HG03196 (cell line): Measurements from ENCODE around the gene USP47.
A peak's percentile ranks its signal among the peaks of the same experiment; 100 is the strongest.

Experiments used
- ATAC-seq: cut with Tn5 transposase; IDR thresholded peaks from one replicate; pipeline ENCODE4 v1.9.1; 2021; ENCODE audit not compliant: unreplicated experiment

The USP47 gene

GRCh38 chr11:11865449-11865848 lies 23.7 kb downstream of the USP47 start:
- ATAC-seq, result no peak

GRCh38 chr11:11866203-11866602 lies 24.4 kb downstream of the USP47 start:
- no peak for ATAC-seq

GRCh38 chr11:11867720-11868119 lies 25.9 kb downstream of the USP47 start:
- no peak for ATAC-seq

GRCh38 chr11:11871991-11872401 lies 30.2 kb downstream of the USP47 start:
- no peak for ATAC-seq

GRCh38 chr11:11876458-11876857 lies 34.7 kb downstream of the USP47 start:
- ATAC-seq, result no peak

GRCh38 chr11:11880179-11880578 lies 38.4 kb downstream of the USP47 start:
- no peak for ATAC-seq

- no peak for ATAC-seq
Measured at GRCh38 chr11:11882539-11882938, 40.8 kb downstream of the USP47 start.

- ATAC-seq, result no peak
Measured at GRCh38 chr11:11884351-11884750, 42.6 kb downstream of the USP47 start.

GRCh38 chr11:11884774-11885481 lies 43.2 kb downstream of the USP47 start:
- peak; percentile 88 for ATAC-seq

- ATAC-seq, result no peak
Measured at GRCh38 chr11:11894486-11894885, 52.7 kb downstream of the USP47 start.

- ATAC-seq, result no peak
Measured at GRCh38 chr11:11895672-11896071, 53.9 kb downstream of the USP47 start.

GRCh38 chr11:11898648-11899047 lies 56.9 kb downstream of the USP47 start:
- ATAC-seq, result peak; percentile 52

- no peak for ATAC-seq
Measured at GRCh38 chr11:11899401-11899800, 57.6 kb downstream of the USP47 start.

GRCh38 chr11:11901929-11902328 lies 60.2 kb downstream of the USP47 start:
- no peak for ATAC-seq

- no peak for ATAC-seq
Measured at GRCh38 chr11:11909727-11910126, 68.0 kb downstream of the USP47 start.

GRCh38 chr11:11910541-11910940 lies 68.8 kb downstream of the USP47 start:
- no peak for ATAC-seq

- no peak for ATAC-seq
Measured at GRCh38 chr11:11913395-11913794, 71.6 kb downstream of the USP47 start.

- no peak for ATAC-seq
Measured at GRCh38 chr11:11915625-11916024, 73.9 kb downstream of the USP47 start.

- ATAC-seq, result no peak
Measured at GRCh38 chr11:11916981-11917399, 75.2 kb downstream of the USP47 start.

GRCh38 chr11:11923828-11924227 lies 82.1 kb downstream of the USP47 start:
- ATAC-seq, result no peak

- no peak for ATAC-seq
Measured at GRCh38 chr11:11929920-11930319, 88.1 kb downstream of the USP47 start.

GRCh38 chr11:11931461-11932055 lies 89.8 kb downstream of the USP47 start:
- no peak for ATAC-seq

- ATAC-seq, result no peak
Measured at GRCh38 chr11:11935536-11935935, 93.8 kb downstream of the USP47 start.
